ENCODE measurements around the gene ABHD16B.

DNA sequence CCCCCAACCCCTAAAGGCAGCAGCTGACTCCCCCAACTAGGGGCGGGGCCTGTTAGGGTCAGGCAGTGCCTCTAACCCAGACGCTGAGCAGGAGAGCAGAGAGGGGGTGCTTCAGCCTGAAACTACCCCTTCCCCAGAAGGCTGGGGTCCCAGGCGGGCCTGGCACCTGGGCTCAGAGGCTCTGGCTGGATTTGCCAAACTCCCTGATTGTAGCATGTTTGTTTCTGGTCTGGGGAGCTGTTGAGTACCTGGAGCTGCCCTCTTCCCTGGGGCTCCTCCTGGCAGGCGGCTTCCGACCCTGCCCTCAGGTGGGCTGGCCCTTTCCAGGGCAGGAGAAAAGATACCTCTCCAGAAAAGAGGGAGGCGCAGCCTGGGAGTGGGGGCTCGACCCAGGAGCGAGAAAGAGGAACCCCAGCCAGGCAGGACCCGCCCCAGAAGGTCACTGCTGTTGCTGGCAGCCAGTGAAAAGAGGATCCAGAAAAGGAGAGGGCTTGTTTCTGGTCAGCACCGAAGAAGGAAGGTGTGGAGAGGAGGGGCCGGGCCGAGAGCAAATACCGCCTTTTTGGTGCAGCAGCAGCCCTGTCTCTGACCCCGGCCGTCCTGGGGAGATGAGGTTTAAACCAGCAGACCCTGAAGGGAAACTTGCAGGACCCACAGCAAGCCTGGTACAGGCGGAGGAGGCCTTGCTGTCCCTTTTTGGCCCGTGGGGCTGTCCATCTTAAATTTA is 810 bp upstream of the ABHD16B start:
- TF ChIP-seq CTCF (conservative IDR thresholded peaks at IDR 0.05; ENCODE audit: low read depth, low read length), result no peak
- TF ChIP-seq EZH2 (IDR thresholded peaks at IDR 0.05; ENCODE audit: low read length, unreplicated experiment), result no peak
